ENCODE measurements around the gene GUCA1A.
A peak's percentile ranks its signal among the peaks of the same experiment; 100 is the strongest.
"Not testable (repeated sequence)": the region's sequence is repeated elsewhere in the genome, so short reads cannot be mapped to it uniquely, and the experiment has no call there.

The GUCA1A gene

DNA sequence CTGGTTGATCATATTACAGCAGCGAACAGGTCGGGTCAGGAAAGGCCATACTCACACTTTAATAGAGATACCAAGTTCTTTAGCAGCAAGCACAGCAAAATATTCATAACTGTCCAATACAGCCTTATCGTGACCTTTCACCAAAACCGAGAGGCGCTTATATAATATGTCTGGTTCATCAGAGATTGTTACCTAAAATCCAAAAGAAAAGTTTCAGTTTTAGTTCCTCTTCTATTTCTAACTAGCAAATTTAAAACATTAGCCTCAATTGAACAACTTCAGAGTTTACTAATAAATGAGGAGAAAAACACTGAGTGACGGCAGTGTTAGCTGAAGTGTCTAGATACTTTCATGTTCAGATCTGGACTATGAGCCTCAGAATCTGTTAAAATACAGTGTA is 38.6 kb downstream of the GUCA1A start:
- TF ChIP-seq CTCF (IDR thresholded peaks at IDR 0.05; ENCODE audit: poor library complexity, severe bottlenecking): no peak
- ATAC-seq (ENCODE audit: low read depth) (no peak), DNase-seq (ENCODE audit: low spot score) (no peak)
- H3K36me3 ChIP-seq (ENCODE audit: low read depth): peaks cover 91% of the 10 kb centered on the region
- H3K4me1 ChIP-seq (ENCODE audit: insufficient read depth, poor library complexity, severe bottlenecking): peaks cover 26% of the 10 kb centered on the region
- no peak overlapping the region for H3K4me3 ChIP-seq (ENCODE audit: severe bottlenecking)
- peak overlapping the region; percentile 60 for H3K27ac ChIP-seq (ENCODE audit: poor library complexity, severe bottlenecking)
- H3K9me3 ChIP-seq (ENCODE audit: severe bottlenecking): no peaks in the 10 kb centered on the region
- H3K27me3 ChIP-seq (ENCODE audit: insufficient read depth, poor library complexity, severe bottlenecking): no peaks in the 10 kb centered on the region

DNA sequence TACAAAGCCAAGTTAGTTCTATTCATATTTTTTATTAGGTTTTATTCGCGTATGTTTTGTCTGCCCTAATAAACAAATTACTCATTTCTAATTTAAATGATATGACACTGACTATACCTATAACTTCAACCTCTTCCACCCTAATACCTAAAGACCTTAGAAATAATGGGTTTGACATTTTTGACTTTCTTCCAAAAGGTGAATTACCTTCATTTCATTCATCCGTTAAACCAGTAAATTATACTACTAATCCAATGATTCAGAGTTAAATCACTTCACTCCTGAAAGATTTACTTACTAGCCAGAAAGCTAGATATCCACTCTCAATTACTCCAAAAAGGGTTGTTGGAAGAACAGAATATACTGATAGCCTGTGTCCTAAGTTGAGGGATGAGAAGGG is 39.3 kb downstream of the GUCA1A start:
- H3K4me3 ChIP-seq (ENCODE audit: severe bottlenecking): no peak overlapping the region
- no peak for DNase-seq (ENCODE audit: low spot score)
- H3K27ac ChIP-seq (ENCODE audit: poor library complexity, severe bottlenecking): peak overlapping the region; percentile 60
- peak; percentile 49; the same call in 2 of the 3 replicates for ATAC-seq (ENCODE audit: low read depth)
- no peaks in the 10 kb centered on the region for H3K9me3 ChIP-seq (ENCODE audit: severe bottlenecking)
- no peaks in the 10 kb centered on the region for H3K27me3 ChIP-seq (ENCODE audit: insufficient read depth, poor library complexity, severe bottlenecking)
- peaks cover 89% of the 10 kb centered on the region for H3K36me3 ChIP-seq (ENCODE audit: low read depth)
- no peak for TF ChIP-seq CTCF (IDR thresholded peaks at IDR 0.05; ENCODE audit: poor library complexity, severe bottlenecking)
- peaks cover 27% of the 10 kb centered on the region for H3K4me1 ChIP-seq (ENCODE audit: insufficient read depth, poor library complexity, severe bottlenecking)

GRCh38 chr6:42216495-42216894 is 43.3 kb downstream of the GUCA1A start:
- H3K9me3 ChIP-seq (ENCODE audit: severe bottlenecking); H3K27me3 ChIP-seq (ENCODE audit: insufficient read depth, poor library complexity, severe bottlenecking); ATAC-seq (ENCODE audit: low read depth); DNase-seq (ENCODE audit: low spot score): not testable (repeated sequence)
- Histone ChIP-seq H3K4me1 (ENCODE audit: insufficient read depth, poor library complexity, severe bottlenecking) (peaks cover 34% of the 10 kb centered on the region), H3K36me3 (ENCODE audit: low read depth) (peaks cover 48% of the 10 kb centered on the region), H3K27ac (ENCODE audit: poor library complexity, severe bottlenecking) (peak overlapping the region; percentile 60), H3K4me3 (ENCODE audit: severe bottlenecking) (peak overlapping the region; percentile 83)

DNA sequence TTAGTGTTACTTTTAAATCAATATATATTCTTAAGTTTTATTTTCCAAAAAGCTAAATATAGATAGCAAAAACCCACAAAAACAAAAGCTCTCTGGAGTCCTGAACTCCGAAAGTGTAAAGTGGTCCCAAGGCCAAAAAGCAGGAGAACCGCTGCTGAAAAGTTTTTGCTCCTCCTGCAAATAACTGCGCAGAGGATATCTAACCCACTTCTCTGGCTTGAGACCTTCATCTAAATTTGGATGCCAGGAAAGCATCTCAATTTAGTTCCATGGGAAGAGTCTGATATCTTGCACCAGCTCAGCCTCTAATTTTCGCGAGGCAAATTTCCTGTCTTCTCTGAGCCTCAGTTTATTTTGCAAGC is 44.0 kb downstream of the GUCA1A start:
- Histone ChIP-seq H3K4me3 (ENCODE audit: severe bottlenecking) (peak overlapping the region; percentile 83), H3K27me3 (ENCODE audit: insufficient read depth, poor library complexity, severe bottlenecking) (no peaks in the 10 kb centered on the region), H3K27ac (ENCODE audit: poor library complexity, severe bottlenecking) (peak overlapping the region; percentile 60), H3K4me1 (ENCODE audit: insufficient read depth, poor library complexity, severe bottlenecking) (peaks cover 35% of the 10 kb centered on the region), H3K9me3 (ENCODE audit: severe bottlenecking) (no peaks in the 10 kb centered on the region), H3K36me3 (ENCODE audit: low read depth) (peaks cover 42% of the 10 kb centered on the region)
- DNase-seq (ENCODE audit: low spot score): no peak
- ATAC-seq (ENCODE audit: low read depth): no peak
- TF ChIP-seq CTCF (IDR thresholded peaks at IDR 0.05; ENCODE audit: poor library complexity, severe bottlenecking): no peak

DNA sequence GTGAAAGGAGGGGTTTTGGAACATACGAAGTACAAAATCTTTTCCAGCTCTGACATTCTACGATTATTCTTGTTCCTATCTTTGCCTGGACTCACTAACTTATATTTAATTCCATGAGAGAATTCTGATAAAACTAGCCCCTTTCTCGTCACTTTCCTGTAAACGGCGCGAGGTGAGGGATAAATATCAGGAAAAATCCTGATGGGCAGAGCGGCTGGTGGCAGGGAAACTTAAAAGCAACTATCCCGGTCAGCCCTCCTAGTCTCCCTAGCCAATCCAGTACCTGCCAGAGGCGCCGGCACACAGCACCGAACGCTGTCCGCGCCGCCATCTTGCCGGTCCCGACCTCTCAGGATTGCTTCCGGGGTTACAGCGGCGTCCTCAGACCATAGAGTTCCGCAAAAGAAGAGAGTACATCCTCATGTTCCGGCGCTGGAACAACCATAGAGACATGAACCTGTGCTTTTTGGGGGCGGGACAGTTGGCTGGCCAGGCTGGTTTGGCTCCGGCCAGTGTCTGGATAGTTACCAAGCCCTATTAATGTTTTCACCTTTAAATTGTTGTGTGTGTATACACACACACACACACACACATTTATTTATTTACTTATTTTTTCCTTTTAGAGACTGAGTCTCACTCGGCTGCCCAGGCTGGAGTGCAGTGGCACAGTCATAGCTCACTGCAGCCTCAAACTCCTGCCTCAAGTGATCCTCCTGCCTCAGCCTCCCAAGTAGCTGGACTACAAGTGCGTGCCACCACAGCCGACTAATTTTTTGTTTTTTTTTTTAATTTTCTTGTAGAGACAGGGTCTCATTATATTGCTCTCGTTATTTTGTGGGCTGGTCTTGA is 44.6 kb downstream of the GUCA1A start, which contains the start of gene MRPS10:
Gene MRPS10, minus strand, starts transcription at position 343 of the 849 bp plus-strand sequence. Its CDS starts 12 bp downstream, at position 331.
- no peaks in the 10 kb centered on the region for H3K9me3 ChIP-seq (ENCODE audit: severe bottlenecking)
- H3K36me3 ChIP-seq (ENCODE audit: low read depth): peaks cover 36% of the 10 kb centered on the region
- TF ChIP-seq CTCF (IDR thresholded peaks at IDR 0.05; ENCODE audit: poor library complexity, severe bottlenecking): no peak
- peaks cover 34% of the 10 kb centered on the region for H3K4me1 ChIP-seq (ENCODE audit: insufficient read depth, poor library complexity, severe bottlenecking)
- H3K4me3 ChIP-seq (ENCODE audit: severe bottlenecking): peak within 1 kb of the TSS; percentile 83
- ATAC-seq (ENCODE audit: low read depth) (peak; percentile 97), DNase-seq (ENCODE audit: low spot score) (peak; percentile 89)
- peak within 1 kb of the TSS; percentile 60 for H3K27ac ChIP-seq (ENCODE audit: poor library complexity, severe bottlenecking)
- H3K27me3 ChIP-seq (ENCODE audit: insufficient read depth, poor library complexity, severe bottlenecking): no peaks in the 10 kb centered on the region
